ENCODE results near the gene RAB15.

The RAB15 gene

DNA sequence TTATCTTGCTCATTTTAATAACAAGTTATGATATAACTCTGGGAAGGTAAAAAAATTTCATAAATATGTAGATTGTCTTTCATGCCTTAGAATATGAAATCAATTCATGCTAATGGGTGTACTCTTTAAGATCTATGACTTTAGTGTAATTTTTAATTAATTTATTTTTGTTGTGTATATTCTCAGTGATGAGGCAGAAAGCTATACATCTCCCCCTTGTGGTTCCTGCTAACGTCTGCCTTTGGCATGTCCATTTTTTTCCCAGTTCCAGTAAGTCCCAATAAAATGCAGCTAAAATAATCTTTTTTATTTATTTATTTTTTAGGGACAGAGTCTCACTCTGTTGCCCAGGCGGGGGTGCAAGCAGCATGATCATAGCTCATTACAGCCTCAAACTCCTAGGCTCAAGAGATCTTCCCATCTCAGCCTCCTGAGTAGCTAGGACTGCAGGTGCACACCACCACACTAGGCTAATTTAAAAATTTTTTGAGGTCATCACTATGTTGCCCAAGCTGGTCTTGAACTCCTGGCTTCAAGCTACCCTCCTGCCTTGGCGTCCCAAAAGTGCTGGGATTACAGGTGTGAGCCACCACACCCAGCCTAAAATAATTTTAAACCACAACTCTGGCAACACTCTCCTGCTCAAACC is 61.2 kb downstream of the RAB15 start:
- DNase-seq (ENCODE audit: low read depth in 2 of 2): no peak

DNA sequence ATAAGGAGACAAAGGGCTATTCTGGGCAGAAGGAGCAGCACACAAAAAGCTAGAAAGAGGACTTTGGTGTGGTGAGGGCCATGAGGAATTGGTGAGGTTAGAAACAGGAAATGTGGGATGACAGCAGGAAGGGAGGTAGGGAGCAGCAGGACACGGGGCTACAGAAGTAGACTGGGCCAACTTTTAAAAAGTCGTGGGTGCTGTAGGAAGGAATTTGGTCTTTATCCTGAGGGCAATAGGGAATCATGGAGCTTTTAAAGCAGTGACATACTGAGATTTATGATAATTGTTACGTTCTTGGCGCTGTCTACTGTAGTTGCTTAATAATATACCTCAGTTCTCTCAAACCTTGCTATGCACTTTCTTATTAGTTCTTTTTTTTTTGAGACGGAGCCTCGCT is 66.1 kb downstream of the RAB15 start:
- no peak for DNase-seq (ENCODE audit: low read depth in 2 of 2)

- no peak for DNase-seq (ENCODE audit: low read depth in 2 of 2)
Measured at GRCh38 chr14:64899958-64900357, 72.2 kb downstream of the RAB15 start.
